Endodermal cell (in vitro differentiated cells): ENCODE measurements around the gene PELI2. TPM values are rescaled to one million over a fixed set of nuclear protein-coding genes. Genes with fewer than 3 reads are reported as not detected.

Experiments used
- DNase-seq: peaks from one replicate; pipeline ENCODE4 v3.0.0-alpha.2; 2017
- H3K27ac ChIP-seq: 2 replicates; pipeline ENCODE4 v1.5.1; 2013; ENCODE audit warnings: mild to moderate bottlenecking, low read depth, low read length, moderate library complexity
- H3K27me3 ChIP-seq: 2 replicates; pipeline ENCODE4 v1.6.1; 2013; ENCODE audit warnings: mild to moderate bottlenecking, low read length, moderate library complexity; ENCODE audit not compliant: insufficient read depth, control insufficient read depth, poor library complexity, severe bottlenecking
- H3K36me3 ChIP-seq: 2 replicates; pipeline ENCODE4 v1.7.0; 2013; ENCODE audit warnings: mild to moderate bottlenecking, low read length, moderate library complexity; ENCODE audit not compliant: control insufficient read depth, insufficient read depth
- H3K4me1 ChIP-seq: one replicate; pipeline ENCODE4 v1.7.0; 2013; ENCODE audit warnings: low read length; ENCODE audit not compliant: control insufficient read depth, insufficient read depth
- H3K4me3 ChIP-seq: 2 replicates; pipeline ENCODE4 v1.5.1; 2013; ENCODE audit warnings: mild to moderate bottlenecking, low read length, moderate library complexity
- H3K9ac ChIP-seq: 2 replicates; pipeline ENCODE4 v1.6.1; 2013; ENCODE audit warnings: mild to moderate bottlenecking, low read length, moderate library complexity; ENCODE audit not compliant: poor library complexity, severe bottlenecking; ENCODE audit errors: extremely low read depth
- H3K9me3 ChIP-seq: 2 replicates; pipeline ENCODE4 v1.6.1; 2013; ENCODE audit warnings: mild to moderate bottlenecking, low read length, moderate library complexity; ENCODE audit not compliant: control insufficient read depth
- H3K27ac Mint-ChIP-seq: 2 replicates; pipeline ENCODE4 v1.8.0; 2020; ENCODE audit warnings: mixed read lengths
- H3K27me3 Mint-ChIP-seq: 2 replicates; pipeline ENCODE4 v1.8.0; 2021; ENCODE audit warnings: mild to moderate bottlenecking, mixed read lengths; ENCODE audit not compliant: insufficient read depth
- H3K36me3 Mint-ChIP-seq: 2 replicates; pipeline ENCODE4 v1.8.0; 2020; ENCODE audit warnings: low read depth, mixed read lengths
- H3K4me1 Mint-ChIP-seq: 2 replicates; pipeline ENCODE4 v1.8.0; 2020; ENCODE audit warnings: mixed read lengths
- H3K4me3 Mint-ChIP-seq: 2 replicates; pipeline ENCODE4 v1.8.0; 2020; ENCODE audit warnings: mild to moderate bottlenecking, moderate library complexity, mixed read lengths
- H3K9me3 Mint-ChIP-seq: 2 replicates; pipeline ENCODE4 v1.8.0; 2020; ENCODE audit warnings: mild to moderate bottlenecking, mixed read lengths
- CTCF ChIP-seq: fragments of 200-600 bp; sonication (generic); conservative IDR thresholded peaks from 2 replicates; pipeline ENCODE4 v1.5.0; 2021; ENCODE audit warnings: antibody characterized with exemption, mild to moderate bottlenecking
- WGBS, 2 experiments: methylation state at CpG; one replicate each; pipeline versions ENCODE4 v1.1.5 to v1.1.7; 2013; ENCODE audit warnings: missing lambda C conversion rate in 2 of 2, mixed read lengths in 1 of 2; ENCODE audit not compliant: insufficient coverage in 1 of 2, insufficient read length in 1 of 2; 5-methylcytosine and 5-hydroxymethylcytosine counted together
- total RNA-seq, 2 donors: library from RNA; stranded (reverse); fragmentation: NEBNext Ultra II Directional in 1 of 2; extraction: Animal tissue kit (Norgen Biotek cat#: 25700) in 1 of 2; gene quantifications; 2 replicates in 1 of 2; 3 replicates in 1 of 2; pipeline ENCODE4 v1.2.1, GENCODE V29; 2021

Gene PELI2
- total RNA-seq, 2 donors from 2014 or later, result 5.9 to 8.1 TPM

GRCh38 chr14:56339855-56340701 lies 221.9 kb downstream of the PELI2 start:
- no peaks in the 10 kb centered on the region for H3K36me3 Mint-ChIP-seq
- Histone ChIP-seq H3K36me3 (no peaks in the 10 kb centered on the region), H3K4me1 (no peaks in the 10 kb centered on the region), H3K4me3 (no peak overlapping the region), H3K27ac (no peak overlapping the region), H3K27me3 (no peaks in the 10 kb centered on the region), H3K9ac (no peak overlapping the region), H3K9me3 (no peaks in the 10 kb centered on the region)
- peak; percentile 87 for TF ChIP-seq CTCF
- H3K9me3 Mint-ChIP-seq, result no peaks in the 10 kb centered on the region
- peaks cover 10% of the 10 kb centered on the region for H3K27me3 Mint-ChIP-seq
- H3K4me1 Mint-ChIP-seq, result peaks cover 7% of the 10 kb centered on the region
- WGBS, 2 experiments, result 56 to 64% methylated on average over 7 to 9 of the region's 9 CpGs
- peak; percentile 85 for DNase-seq
- H3K27ac Mint-ChIP-seq, result peak overlapping the region; percentile 80
- H3K4me3 Mint-ChIP-seq, result no peak overlapping the region

GRCh38 chr14:56340932-56341331 lies 222.7 kb downstream of the PELI2 start:
- H3K27ac Mint-ChIP-seq, result no peak overlapping the region
- no peak overlapping the region for H3K4me3 Mint-ChIP-seq
- no peaks in the 10 kb centered on the region for H3K36me3 Mint-ChIP-seq
- Histone ChIP-seq H3K36me3 (no peaks in the 10 kb centered on the region), H3K9ac (no peak overlapping the region), H3K4me3 (no peak overlapping the region), H3K9me3 (no peaks in the 10 kb centered on the region), H3K4me1 (no peaks in the 10 kb centered on the region), H3K27me3 (no peaks in the 10 kb centered on the region), H3K27ac (no peak overlapping the region)
- H3K4me1 Mint-ChIP-seq, result peaks cover 7% of the 10 kb centered on the region
- WGBS, 2 experiments, result 90% methylated on average over 1 of the region's 1 CpG; no CpG with 5 or more reads in 1 of the 2 experiments
- no peaks in the 10 kb centered on the region for H3K9me3 Mint-ChIP-seq
- peaks cover 10% of the 10 kb centered on the region for H3K27me3 Mint-ChIP-seq
- DNase-seq, result no peak
- TF ChIP-seq CTCF, result no peak

GRCh38 chr14:56341766-56342493 lies 223.7 kb downstream of the PELI2 start:
- Mint-ChIP-seq H3K36me3 (no peaks in the 10 kb centered on the region), H3K27me3 (peaks cover 10% of the 10 kb centered on the region), H3K4me1 (peaks cover 7% of the 10 kb centered on the region), H3K4me3 (no peak overlapping the region), H3K9me3 (no peaks in the 10 kb centered on the region), H3K27ac (no peak overlapping the region)
- H3K27me3 ChIP-seq, result no peaks in the 10 kb centered on the region
- no peak overlapping the region for H3K4me3 ChIP-seq
- H3K9me3 ChIP-seq, result no peaks in the 10 kb centered on the region
- H3K36me3 ChIP-seq, result no peaks in the 10 kb centered on the region
- TF ChIP-seq CTCF, result no peak
- H3K4me1 ChIP-seq, result no peaks in the 10 kb centered on the region
- no peak for DNase-seq
- H3K9ac ChIP-seq, result no peak overlapping the region
- H3K27ac ChIP-seq, result no peak overlapping the region
- 92 to 93% methylated on average over 7 of the region's 7 CpGs for WGBS, 2 experiments
